K562 (cell line): ENCODE measurements around the gene STK4. TPM values are rescaled to one million over a fixed set of nuclear protein-coding genes. Genes with fewer than 3 reads are reported as not detected.

Experiments
- ADNP ChIP-seq: fragments of 200-800 bp; sonication (Bioruptor generic); IDR thresholded peaks from 2 replicates; pipeline ENCODE4 v1.6.1; 2016; ENCODE audit warnings: missing genetic modification characterization, missing compliant biosample characterization
- ARID3A ChIP-seq: IDR thresholded peaks from 2 replicates; pipeline ENCODE4 v1.6.1; 2012; ENCODE audit warnings: low read depth, low read length, improper control_type of control experiment, borderline replicate concordance
- ATF1 ChIP-seq, 2 experiments: fragments of 450-650 bp in 1 of 2; IDR thresholded peaks; 2 replicates each; pipeline ENCODE4 v1.6.1; 2016; ENCODE audit warnings: missing compliant biosample characterization in 1 of 2, missing genetic modification characterization in 1 of 2
- CBFA2T3 ChIP-seq: fragments of 450-650 bp; IDR thresholded peaks from 2 replicates; pipeline ENCODE4 v1.6.1; 2017
- CEBPB ChIP-seq: fragments of 450-650 bp; IDR thresholded peaks from 2 replicates; pipeline ENCODE4 v1.6.1; 2016; ENCODE audit warnings: missing genetic modification characterization, missing compliant biosample characterization
- CLOCK ChIP-seq: fragments of 250-450 bp; sonication (Bioruptor Pico); IDR thresholded peaks from 2 replicates; pipeline ENCODE4 v1.4.0; 2020; ENCODE audit warnings: mild to moderate bottlenecking, moderate library complexity, borderline replicate concordance
- FIP1L1 ChIP-seq: fragments of 200-400 bp; formaldehyde crosslinking; IDR thresholded peaks from 2 replicates; pipeline ENCODE4 v1.6.1; 2018; ENCODE audit warnings: mild to moderate bottlenecking, low read depth, low read length; ENCODE audit not compliant: poor library complexity, severe bottlenecking
- GATAD2B ChIP-seq: fragments of 450-650 bp; IDR thresholded peaks from 2 replicates; pipeline ENCODE4 v1.6.1; 2017; ENCODE audit warnings: mild to moderate bottlenecking, borderline replicate concordance
- KDM1A ChIP-seq, 2 experiments: fragments of 450-650 bp; IDR thresholded peaks; 2 replicates each; pipeline ENCODE4 v1.6.1; 2016; ENCODE audit warnings: mild to moderate bottlenecking in 2 of 2
- MAFF ChIP-seq: IDR thresholded peaks from 2 replicates; pipeline ENCODE4 v1.6.1; 2012; ENCODE audit warnings: low read length, improper control_type of control experiment
- MTA2 ChIP-seq: fragments of 450-650 bp; IDR thresholded peaks from 2 replicates; pipeline ENCODE4 v1.6.1; 2016; ENCODE audit warnings: low read depth
- NR0B1 ChIP-seq: fragments of 450-650 bp; IDR thresholded peaks from one replicate; pipeline ENCODE4 v1.6.1; 2018; ENCODE audit warnings: mild to moderate bottlenecking, moderate library complexity; ENCODE audit not compliant: partially characterized antibody
- PPARD ChIP-seq: fragments of 250-450 bp; sonication (Bioruptor Pico); IDR thresholded peaks from 2 replicates; pipeline ENCODE4 v1.8.0; 2022; ENCODE audit warnings: inconsistent platforms, mild to moderate bottlenecking, moderate library complexity
- SMARCA4 ChIP-seq: fragments of 450-650 bp; IDR thresholded peaks from 2 replicates; pipeline ENCODE4 v1.6.1; 2016
- SRSF1 ChIP-seq: fragments of 200-400 bp; formaldehyde crosslinking; IDR thresholded peaks from 2 replicates; pipeline ENCODE4 v1.6.1; 2017; ENCODE audit warnings: mild to moderate bottlenecking, low read depth, low read length, moderate library complexity
- USF1 ChIP-seq: sonication (generic); formaldehyde crosslinking; IDR thresholded peaks from 2 replicates; pipeline ENCODE4 v1.9.0; 2022; ENCODE audit warnings: mild to moderate bottlenecking, missing genetic modification reagents
- ZNF146 ChIP-seq: IDR thresholded peaks from one replicate; pipeline ENCODE4 v1.6.1; 2018; ENCODE audit warnings: missing compliant biosample characterization; ENCODE audit not compliant: unreplicated experiment
- ZNF282 ChIP-seq: sonication (generic); formaldehyde crosslinking; IDR thresholded peaks from 2 replicates; pipeline ENCODE4 v1.8.1; 2023; ENCODE audit warnings: missing genetic modification reagents
- ZNF408 ChIP-seq: fragments of 250-450 bp; sonication (Bioruptor Pico); IDR thresholded peaks from 2 replicates; pipeline ENCODE4 v1.4.0; 2020; ENCODE audit warnings: low read depth, mild to moderate bottlenecking, moderate library complexity
- ZNF584 ChIP-seq: fragments of 200-800 bp; sonication (Bioruptor generic); IDR thresholded peaks from 2 replicates; pipeline ENCODE4 v1.6.1; 2016; ENCODE audit warnings: low read depth, mild to moderate bottlenecking, missing genetic modification characterization, missing compliant biosample characterization
- polyA plus RNA-seq, 8 experiments: library from polyadenylated mRNA; depleted of rRNA in 4 of 8; stranded (reverse) in 5 of 8; unstranded in 3 of 8; fragments of >200 nt; fragmentation: Nextera tagmentation in 2 of 8; fragmentation: Illumina TruSeq in 1 of 8; extraction: Ambion mirVana in 2 of 8; extraction: Trizol in 1 of 8; gene quantifications; 2 replicates each; pipeline versions ENCODE4 v1.2.1 to v1.2.3, GENCODE V29; 2011 to 2014; ENCODE audit warnings: inconsistent platforms in 1 of 8, missing spikeins in 1 of 8
- total RNA-seq, 7 experiments: library from RNA; depleted of rRNA in 6 of 7; stranded (reverse); fragments of >200 nt in 6 of 7; fragmentation: Illumina TruSeq in 2 of 7; extraction: Trizol in 2 of 7; gene quantifications; 2 replicates each; pipeline versions ENCODE4 v1.2.1 to v1.2.3, GENCODE V29; 2011 to 2021; ENCODE audit warnings: low replicate concordance in 1 of 7

Gene STK4
- total and polyA plus RNA-seq, 9 of the 15 experiments (the other 6 are each of a cell fraction or from before 2014, with no cell fraction given): 11.9 to 30.6 (median 22.2) TPM

- TF ChIP-seq ZNF408 (CRISPR knock-in tag) (no peak), SMARCA4 (peak; percentile 97), GATAD2B (peak; percentile 36; the same call in 1 of the 2 replicates), PPARD (no peak), CEBPB (tag) (peak; percentile 94), ADNP (peak; percentile 63), CBFA2T3 (peak; percentile 83), FIP1L1 (no peak), ZNF146 (CRISPR knock-in tag) (no peak), KDM1A (IDR thresholded peaks at IDR 0.05) (peak; percentile 41 to 67; a peak in 2 of 4 replicates), ATF1 (CRISPR knock-in tag; IDR thresholded peaks at IDR 0.05) (no peak), ATF1 (tag; IDR thresholded peaks at IDR 0.05) (peak; percentile 47; the same call in 1 of the 2 replicates), CLOCK (CRISPR knock-in tag) (no peak), ZNF282 (CRISPR knock-in tag) (no peak), ZNF584 (0 out of 2 replicates have a peak, but pooled peaks have one; percentile 25), ARID3A (peak; percentile 74; the same call in 1 of the 2 replicates), USF1 (CRISPR knock-in tag) (no peak), SRSF1 (no peak), NR0B1 (no peak), MAFF (peak; percentile 23; the same call in 1 of the 2 replicates), MTA2 (peak; percentile 73)
These were observed 104.8 kb downstream of the STK4 start (continued) for GRCh38 chr20:45070932-45071632.
